ENCODE measurements around the gene IL17REL.

Gene IL17REL

GRCh38 chr22:50027639-50028537 is 15.3 kb upstream of the IL17REL start:
- Histone ChIP-seq H3K36me3 (ENCODE audit: control insufficient read depth, insufficient read depth, low read length) (no peaks in the 10 kb centered on the region), H3K4me1 (ENCODE audit: control insufficient read depth, insufficient read depth, low read length) (peaks cover 3% of the 10 kb centered on the region), H3K27me3 (ENCODE audit: control insufficient read depth, insufficient read depth, low read length) (peaks cover 10% of the 10 kb centered on the region), H3K9ac (ENCODE audit: low read length) (no peak overlapping the region), H3K9me3 (ENCODE audit: control insufficient read depth, low read length) (no peaks in the 10 kb centered on the region), H3K4me3 (ENCODE audit: low read length) (no peak overlapping the region)

GRCh38 chr22:50025993-50026392 is 13.4 kb upstream of the IL17REL start:
- Histone ChIP-seq H3K9ac (ENCODE audit: low read length) (no peak overlapping the region), H3K9me3 (ENCODE audit: control insufficient read depth, low read length) (no peaks in the 10 kb centered on the region), H3K27me3 (ENCODE audit: control insufficient read depth, insufficient read depth, low read length) (peaks cover 7% of the 10 kb centered on the region), H3K36me3 (ENCODE audit: control insufficient read depth, insufficient read depth, low read length) (no peaks in the 10 kb centered on the region), H3K4me3 (ENCODE audit: low read length) (no peak overlapping the region), H3K4me1 (ENCODE audit: control insufficient read depth, insufficient read depth, low read length) (peaks cover 3% of the 10 kb centered on the region)

- Histone ChIP-seq H3K9me3 (ENCODE audit: control insufficient read depth, low read length) (no peaks in the 10 kb centered on the region), H3K4me3 (ENCODE audit: low read length) (no peak overlapping the region), H3K27me3 (ENCODE audit: control insufficient read depth, insufficient read depth, low read length) (peaks cover 5% of the 10 kb centered on the region), H3K36me3 (ENCODE audit: control insufficient read depth, insufficient read depth, low read length) (no peaks in the 10 kb centered on the region), H3K9ac (ENCODE audit: low read length) (no peak overlapping the region), H3K4me1 (ENCODE audit: control insufficient read depth, insufficient read depth, low read length) (peaks cover 8% of the 10 kb centered on the region)
These were observed 9.7 kb upstream of the IL17REL start for GRCh38 chr22:50022171-50022819.

GRCh38 chr22:50020606-50021005 is 8.0 kb upstream of the IL17REL start:
- no peaks in the 10 kb centered on the region for H3K9me3 ChIP-seq (ENCODE audit: control insufficient read depth, low read length)
- H3K27me3 ChIP-seq (ENCODE audit: control insufficient read depth, insufficient read depth, low read length), result peaks cover 22% of the 10 kb centered on the region
- no peak overlapping the region for H3K9ac ChIP-seq (ENCODE audit: low read length)
- H3K36me3 ChIP-seq (ENCODE audit: control insufficient read depth, insufficient read depth, low read length), result no peaks in the 10 kb centered on the region
- H3K4me3 ChIP-seq (ENCODE audit: low read length), result no peak overlapping the region
- H3K4me1 ChIP-seq (ENCODE audit: control insufficient read depth, insufficient read depth, low read length), result peaks cover 22% of the 10 kb centered on the region

GRCh38 chr22:50019316-50019715 is 6.8 kb upstream of the IL17REL start:
- H3K9me3 ChIP-seq (ENCODE audit: control insufficient read depth, low read length), result no peaks in the 10 kb centered on the region
- no peak overlapping the region for H3K9ac ChIP-seq (ENCODE audit: low read length)
- H3K27me3 ChIP-seq (ENCODE audit: control insufficient read depth, insufficient read depth, low read length), result peaks cover 30% of the 10 kb centered on the region
- no peak overlapping the region for H3K4me3 ChIP-seq (ENCODE audit: low read length)
- peaks cover 29% of the 10 kb centered on the region for H3K4me1 ChIP-seq (ENCODE audit: control insufficient read depth, insufficient read depth, low read length)
- H3K36me3 ChIP-seq (ENCODE audit: control insufficient read depth, insufficient read depth, low read length), result no peaks in the 10 kb centered on the region

GRCh38 chr22:50018608-50019285 is 6.2 kb upstream of the IL17REL start:
- H3K27me3 ChIP-seq (ENCODE audit: control insufficient read depth, insufficient read depth, low read length), result peaks cover 35% of the 10 kb centered on the region
- peaks cover 33% of the 10 kb centered on the region for H3K4me1 ChIP-seq (ENCODE audit: control insufficient read depth, insufficient read depth, low read length)
- no peak overlapping the region for H3K4me3 ChIP-seq (ENCODE audit: low read length)
- H3K9ac ChIP-seq (ENCODE audit: low read length), result no peak overlapping the region
- H3K9me3 ChIP-seq (ENCODE audit: control insufficient read depth, low read length), result no peaks in the 10 kb centered on the region
- no peaks in the 10 kb centered on the region for H3K36me3 ChIP-seq (ENCODE audit: control insufficient read depth, insufficient read depth, low read length)

GRCh38 chr22:50017701-50018224 is 5.2 kb upstream of the IL17REL start:
- Histone ChIP-seq H3K27me3 (ENCODE audit: control insufficient read depth, insufficient read depth, low read length) (peaks cover 45% of the 10 kb centered on the region), H3K4me3 (ENCODE audit: low read length) (no peak overlapping the region), H3K9me3 (ENCODE audit: control insufficient read depth, low read length) (no peaks in the 10 kb centered on the region), H3K9ac (ENCODE audit: low read length) (no peak overlapping the region), H3K36me3 (ENCODE audit: control insufficient read depth, insufficient read depth, low read length) (no peaks in the 10 kb centered on the region), H3K4me1 (ENCODE audit: control insufficient read depth, insufficient read depth, low read length) (peaks cover 41% of the 10 kb centered on the region)

- Histone ChIP-seq H3K9me3 (ENCODE audit: control insufficient read depth, low read length) (no peaks in the 10 kb centered on the region), H3K4me3 (ENCODE audit: low read length) (no peak overlapping the region), H3K36me3 (ENCODE audit: control insufficient read depth, insufficient read depth, low read length) (no peaks in the 10 kb centered on the region), H3K9ac (ENCODE audit: low read length) (no peak overlapping the region), H3K4me1 (ENCODE audit: control insufficient read depth, insufficient read depth, low read length) (peaks cover 47% of the 10 kb centered on the region), H3K27me3 (ENCODE audit: control insufficient read depth, insufficient read depth, low read length) (peaks cover 48% of the 10 kb centered on the region)
These were observed 4.6 kb upstream of the IL17REL start for GRCh38 chr22:50016988-50017700.

GRCh38 chr22:50016308-50016987 is 3.9 kb upstream of the IL17REL start:
- Histone ChIP-seq H3K9me3 (ENCODE audit: control insufficient read depth, low read length) (no peaks in the 10 kb centered on the region), H3K4me1 (ENCODE audit: control insufficient read depth, insufficient read depth, low read length) (peaks cover 54% of the 10 kb centered on the region), H3K4me3 (ENCODE audit: low read length) (no peak overlapping the region), H3K9ac (ENCODE audit: low read length) (no peak overlapping the region), H3K27me3 (ENCODE audit: control insufficient read depth, insufficient read depth, low read length) (peaks cover 55% of the 10 kb centered on the region), H3K36me3 (ENCODE audit: control insufficient read depth, insufficient read depth, low read length) (no peaks in the 10 kb centered on the region)

GRCh38 chr22:50015451-50016307 is 3.1 kb upstream of the IL17REL start:
- no peak overlapping the region for H3K9ac ChIP-seq (ENCODE audit: low read length)
- H3K4me3 ChIP-seq (ENCODE audit: low read length), result no peak overlapping the region
- peaks cover 62% of the 10 kb centered on the region for H3K27me3 ChIP-seq (ENCODE audit: control insufficient read depth, insufficient read depth, low read length)
- no peaks in the 10 kb centered on the region for H3K36me3 ChIP-seq (ENCODE audit: control insufficient read depth, insufficient read depth, low read length)
- no peaks in the 10 kb centered on the region for H3K9me3 ChIP-seq (ENCODE audit: control insufficient read depth, low read length)
- peaks cover 61% of the 10 kb centered on the region for H3K4me1 ChIP-seq (ENCODE audit: control insufficient read depth, insufficient read depth, low read length)
